ENCODE data around the gene FGD5. TPM values are rescaled to one million over a fixed set of nuclear protein-coding genes. Genes with fewer than 3 reads are reported as not detected.

The FGD5 gene
- total RNA-seq, 1 donor from 2014 or later = 0.22 TPM

- Mint-ChIP-seq H3K9me3 (ENCODE audit: low read depth) (peaks cover 2% of the 10 kb centered on the region), H3K4me1 (ENCODE audit: low read depth) (no peaks in the 10 kb centered on the region), H3K27ac (ENCODE audit: unreplicated experiment) (no peak overlapping the region), H3K4me3 (ENCODE audit: unreplicated experiment) (no peak overlapping the region), H3K27me3 (ENCODE audit: low read depth) (peaks cover 62% of the 10 kb centered on the region), H3K36me3 (ENCODE audit: low read depth) (no peaks in the 10 kb centered on the region)
- DNase-seq (ENCODE audit: low spot score) = peak; percentile 24
- TF ChIP-seq CTCF (IDR thresholded peaks at IDR 0.05) = no peak
Measured at GRCh38 chr3:14803981-14804834, 14.6 kb upstream of the FGD5 start.

- Mint-ChIP-seq H3K27ac (ENCODE audit: unreplicated experiment) (no peak overlapping the region), H3K4me3 (ENCODE audit: unreplicated experiment) (no peak overlapping the region), H3K4me1 (ENCODE audit: low read depth) (no peaks in the 10 kb centered on the region), H3K27me3 (ENCODE audit: low read depth) (peaks cover 64% of the 10 kb centered on the region), H3K9me3 (ENCODE audit: low read depth) (no peaks in the 10 kb centered on the region), H3K36me3 (ENCODE audit: low read depth) (no peaks in the 10 kb centered on the region)
- TF ChIP-seq CTCF (IDR thresholded peaks at IDR 0.05) = no peak
- peak; percentile 44 for DNase-seq (ENCODE audit: low spot score)
Measured at GRCh38 chr3:14804835-14805780, 13.7 kb upstream of the FGD5 start.

- no peak for TF ChIP-seq CTCF (IDR thresholded peaks at IDR 0.05)
- peaks cover 67% of the 10 kb centered on the region for H3K27me3 Mint-ChIP-seq (ENCODE audit: low read depth)
- no peaks in the 10 kb centered on the region for H3K9me3 Mint-ChIP-seq (ENCODE audit: low read depth)
- H3K4me3 Mint-ChIP-seq (ENCODE audit: unreplicated experiment) = no peak overlapping the region
- DNase-seq (ENCODE audit: low spot score) = peak; percentile 30
- peaks cover 1% of the 10 kb centered on the region for H3K4me1 Mint-ChIP-seq (ENCODE audit: low read depth)
- no peak overlapping the region for H3K27ac Mint-ChIP-seq (ENCODE audit: unreplicated experiment)
- H3K36me3 Mint-ChIP-seq (ENCODE audit: low read depth) = no peaks in the 10 kb centered on the region
Measured at GRCh38 chr3:14805961-14806537, 12.7 kb upstream of the FGD5 start.

- no peak overlapping the region for H3K27ac Mint-ChIP-seq (ENCODE audit: unreplicated experiment)
- H3K4me3 Mint-ChIP-seq (ENCODE audit: unreplicated experiment) = no peak overlapping the region
- H3K9me3 Mint-ChIP-seq (ENCODE audit: low read depth) = no peaks in the 10 kb centered on the region
- H3K27me3 Mint-ChIP-seq (ENCODE audit: low read depth) = peaks cover 72% of the 10 kb centered on the region
- TF ChIP-seq CTCF (IDR thresholded peaks at IDR 0.05) = no peak
- no peak for DNase-seq (ENCODE audit: low spot score)
- no peaks in the 10 kb centered on the region for H3K36me3 Mint-ChIP-seq (ENCODE audit: low read depth)
- peaks cover 5% of the 10 kb centered on the region for H3K4me1 Mint-ChIP-seq (ENCODE audit: low read depth)
Measured at GRCh38 chr3:14806641-14807263, 12.0 kb upstream of the FGD5 start.
